ENCODE measurements around the gene PLEKHO1.

- TF ChIP-seq POLR2A (IDR thresholded peaks at IDR 0.05; ENCODE audit: low read depth) (no peak), POLR2AphosphoS5 (IDR thresholded peaks at IDR 0.05) (no peak)
- TF ChIP-seq, protein P1, sequence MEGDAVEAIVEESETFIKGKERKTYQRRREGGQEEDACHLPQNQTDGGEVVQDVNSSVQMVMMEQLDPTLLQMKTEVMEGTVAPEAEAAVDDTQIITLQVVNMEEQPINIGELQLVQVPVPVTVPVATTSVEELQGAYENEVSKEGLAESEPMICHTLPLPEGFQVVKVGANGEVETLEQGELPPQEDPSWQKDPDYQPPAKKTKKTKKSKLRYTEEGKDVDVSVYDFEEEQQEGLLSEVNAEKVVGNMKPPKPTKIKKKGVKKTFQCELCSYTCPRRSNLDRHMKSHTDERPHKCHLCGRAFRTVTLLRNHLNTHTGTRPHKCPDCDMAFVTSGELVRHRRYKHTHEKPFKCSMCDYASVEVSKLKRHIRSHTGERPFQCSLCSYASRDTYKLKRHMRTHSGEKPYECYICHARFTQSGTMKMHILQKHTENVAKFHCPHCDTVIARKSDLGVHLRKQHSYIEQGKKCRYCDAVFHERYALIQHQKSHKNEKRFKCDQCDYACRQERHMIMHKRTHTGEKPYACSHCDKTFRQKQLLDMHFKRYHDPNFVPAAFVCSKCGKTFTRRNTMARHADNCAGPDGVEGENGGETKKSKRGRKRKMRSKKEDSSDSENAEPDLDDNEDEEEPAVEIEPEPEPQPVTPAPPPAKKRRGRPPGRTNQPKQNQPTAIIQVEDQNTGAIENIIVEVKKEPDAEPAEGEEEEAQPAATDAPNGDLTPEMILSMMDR (IDR thresholded peaks at IDR 0.05), result no peak
These were observed 21.8 kb upstream of the PLEKHO1 start for GRCh38 chr1:150127868-150128267.

All from esophagus muscularis mucosa (tissue), 3 donors.